H1 (cell line): ENCODE measurements around the gene PSMD5. TPM values are rescaled to one million over a fixed set of nuclear protein-coding genes. Genes with fewer than 3 reads are reported as not detected.

Experiments used
- CTCF ChIA-PET: fragments of 300-600 bp; sonication (Branson Sonifier 250); formaldehyde crosslinking; loops from one replicate; lab custom pipeline; 2021; ENCODE audit not compliant: partially characterized antibody; lab: Charles Lee
- POLR2A ChIA-PET: fragments of 300-600 bp; sonication (Branson Sonifier 250); formaldehyde crosslinking; loops from one replicate; lab custom pipeline; 2021; ENCODE audit warnings: inconsistent platforms; ENCODE audit not compliant: partially characterized antibody; lab: Charles Lee
- DNase-seq, 2 experiments: peaks; one replicate each; pipeline versions ENCODE4 v3.0.0 to v3.0.0-alpha.2; 2010 to 2022; ENCODE audit warnings: low spot score in 2 of 2, low read depth in 1 of 2, mixed read lengths in 1 of 2
- FAIRE-seq: peaks from 2 replicates; lab custom pipeline; 2011; peaks lifted over from hg19 to GRCh38; lab: Jason Lieb, UNC
- H2AFZ ChIP-seq: 2 replicates; pipeline ENCODE4 v1.8.1; 2012; ENCODE audit warnings: low read length, inconsistent platforms
- H2AK5ac ChIP-seq: 2 replicates; pipeline ENCODE4 v1.6.1; 2013; ENCODE audit warnings: low read depth, low read length
- H2BK120ac ChIP-seq: replicated peaks from 2 replicates; pipeline ENCODE3; 2013; ENCODE audit warnings: low read depth, low read length, inconsistent platforms
- H2BK12ac ChIP-seq: 2 replicates; pipeline ENCODE4 v1.6.1; 2013; ENCODE audit warnings: low read depth, low read length
- H2BK15ac ChIP-seq: 2 replicates; pipeline ENCODE4 v1.6.1; 2013; ENCODE audit warnings: low read length
- H2BK20ac ChIP-seq: 2 replicates; pipeline ENCODE4 v1.6.1; 2013; ENCODE audit warnings: low read length
- H2BK5ac ChIP-seq: 2 replicates; pipeline ENCODE4 v1.6.1; 2013; ENCODE audit warnings: low read depth, low read length
- H3K14ac ChIP-seq: 2 replicates; pipeline ENCODE4 v1.6.1; 2013; ENCODE audit warnings: inconsistent platforms; ENCODE audit not compliant: insufficient read length
- H3K18ac ChIP-seq: 2 replicates; pipeline ENCODE4 v1.6.1; 2013; ENCODE audit warnings: low read length; ENCODE audit errors: extremely low read depth
- H3K23ac ChIP-seq: 2 replicates; pipeline ENCODE4 v1.6.1; 2013; ENCODE audit warnings: inconsistent platforms; ENCODE audit not compliant: insufficient read length
- H3K23me2 ChIP-seq: 2 replicates; pipeline ENCODE4 v1.6.1; 2013; ENCODE audit warnings: low read depth, low read length
- H3K27ac ChIP-seq: 2 replicates; pipeline ENCODE4 v1.6.1; 2011; ENCODE audit warnings: low read depth, low read length, inconsistent platforms
- H3K27me3 ChIP-seq, 4 experiments: replicated peaks in 1 of 4; 1 replicate in 1 of 4; 2 replicates in 3 of 4; pipeline versions ENCODE4 v1.6.1 to v1.8.1; 2011 to 2013; ENCODE audit warnings: low read length in 3 of 4, mild to moderate bottlenecking in 3 of 4, inconsistent platforms in 2 of 4, mixed read lengths in 2 of 4, moderate library complexity in 1 of 4; ENCODE audit not compliant: control insufficient read depth in 3 of 4, insufficient read depth in 3 of 4; ENCODE audit errors: extremely low read depth in 1 of 4
- H3K36me3 ChIP-seq, 4 experiments: 2 replicates each; pipeline versions ENCODE4 v1.6.1 to v1.8.1; 2011 to 2013; ENCODE audit warnings: mild to moderate bottlenecking in 4 of 4, low read length in 3 of 4, moderate library complexity in 2 of 4, control low read depth in 1 of 4, inconsistent platforms in 1 of 4; ENCODE audit not compliant: insufficient read depth in 4 of 4, control insufficient read depth in 2 of 4
- H3K4ac ChIP-seq: replicated peaks from 2 replicates; pipeline ENCODE3; 2013; ENCODE audit warnings: low read length, low read depth, mixed read lengths, inconsistent platforms; ENCODE audit not compliant: insufficient read length
- H3K4me1 ChIP-seq, 4 experiments: replicated peaks in 1 of 4; 1 replicate in 1 of 4; 2 replicates in 3 of 4; pipeline versions ENCODE4 v1.6.1 to v1.8.1; 2011 to 2013; ENCODE audit warnings: low read length in 3 of 4, inconsistent platforms in 2 of 4, mixed read lengths in 1 of 4; ENCODE audit not compliant: insufficient read depth in 4 of 4, control insufficient read depth in 3 of 4
- H3K4me2 ChIP-seq, 2 experiments: 2 replicates each; pipeline versions ENCODE4 v1.6.1 to v1.8.1; 2011 to 2013; ENCODE audit warnings: low read depth in 2 of 2, low read length in 2 of 2, control low read depth in 1 of 2, inconsistent platforms in 1 of 2, mild to moderate bottlenecking in 1 of 2; ENCODE audit not compliant: insufficient read depth in 1 of 2
- H3K4me3 ChIP-seq, 4 experiments: fragments of 200-600, 300-600 bp in 1 of 4; sonication (generic), shearing (Covaris generic), sonication (Bioruptor Twin) in 1 of 4; 2 replicates each; pipeline versions ENCODE4 v1.5.1 to v1.8.1; 2011 to 2016; ENCODE audit warnings: low read length in 4 of 4, low read depth in 3 of 4, control low read depth in 2 of 4, inconsistent platforms in 2 of 4, mild to moderate bottlenecking in 2 of 4, mixed read lengths in 1 of 4, moderate library complexity in 1 of 4; ENCODE audit not compliant: insufficient read depth in 2 of 4; ENCODE audit errors: extremely low read depth in 1 of 4
- H3K56ac ChIP-seq: replicated peaks from 2 replicates; pipeline ENCODE3; 2013; ENCODE audit warnings: low read depth, mild to moderate bottlenecking, mixed read lengths, low read length, inconsistent platforms; ENCODE audit not compliant: insufficient read length
- H3K79me1 ChIP-seq: 2 replicates; pipeline ENCODE4 v1.6.1; 2013; ENCODE audit warnings: low read depth, low read length, control low read depth
- H3K79me2 ChIP-seq, 2 experiments: 2 replicates each; pipeline versions ENCODE4 v1.6.1 to v1.8.1; 2012 to 2013; ENCODE audit warnings: low read length in 2 of 2, mild to moderate bottlenecking in 2 of 2, inconsistent platforms in 1 of 2; ENCODE audit not compliant: insufficient read depth in 2 of 2, control insufficient read depth in 1 of 2
- H3K9ac ChIP-seq, 4 experiments: replicated peaks in 1 of 4; 1 replicate in 1 of 4; 2 replicates in 3 of 4; pipeline versions ENCODE4 v1.6.1 to v1.8.1; 2011 to 2013; ENCODE audit warnings: low read depth in 3 of 4, low read length in 3 of 4, control low read depth in 2 of 4, mild to moderate bottlenecking in 2 of 4, moderate library complexity in 2 of 4, inconsistent platforms in 1 of 4; ENCODE audit errors: extremely low read depth in 1 of 4
- H3K9me3 ChIP-seq, 2 experiments: 2 replicates each; pipeline versions ENCODE4 v1.6.1 to v1.8.1; 2012 to 2013; ENCODE audit warnings: mild to moderate bottlenecking in 2 of 2, moderate library complexity in 2 of 2, control low read depth in 1 of 2, inconsistent platforms in 1 of 2, low read depth in 1 of 2, low read length in 1 of 2, mixed read lengths in 1 of 2; ENCODE audit not compliant: insufficient read depth in 2 of 2
- H4K20me1 ChIP-seq, 2 experiments: replicated peaks in 1 of 2; 2 replicates each; pipeline versions ENCODE3 to v1.8.1; 2011 to 2013; ENCODE audit warnings: inconsistent platforms in 2 of 2, low read length in 2 of 2, mild to moderate bottlenecking in 1 of 2; ENCODE audit not compliant: insufficient read depth in 2 of 2, control insufficient read depth in 1 of 2
- H4K5ac ChIP-seq: 2 replicates; pipeline ENCODE4 v1.6.1; 2013; ENCODE audit warnings: low read length, low read depth, mixed read lengths, inconsistent platforms; ENCODE audit not compliant: insufficient read length
- H4K8ac ChIP-seq: 2 replicates; pipeline ENCODE4 v1.8.0; 2013; ENCODE audit warnings: mild to moderate bottlenecking, moderate library complexity, low read length, inconsistent platforms; ENCODE audit not compliant: insufficient read depth; ENCODE audit errors: extremely low read depth
- H4K91ac ChIP-seq: replicated peaks from 2 replicates; pipeline ENCODE3; 2013; ENCODE audit warnings: low read length, mixed read lengths, inconsistent platforms; ENCODE audit not compliant: insufficient read length
- CBX8 ChIP-seq: fragments of 300-800, 300-1000 bp; sonication (generic); IDR thresholded peaks from 2 replicates; pipeline ENCODE4 v1.7.1; 2016; ENCODE audit warnings: low read depth, low read length, borderline replicate concordance
- CHD2 ChIP-seq: IDR thresholded peaks from 2 replicates; pipeline ENCODE4 v1.6.1; 2012; ENCODE audit warnings: low read length, improper control_type of control experiment
- CTBP2 ChIP-seq: IDR thresholded peaks from 2 replicates; pipeline ENCODE4 v1.7.0; 2011; ENCODE audit warnings: borderline replicate concordance, mild to moderate bottlenecking, moderate library complexity, mixed read lengths, low read length; ENCODE audit not compliant: insufficient read depth, insufficient read length
- EZH2 ChIP-seq: fragments of 200-600 bp; sonication (generic); IDR thresholded peaks from 2 replicates; pipeline ENCODE4 v1.7.1; 2012; ENCODE audit warnings: low read depth, mild to moderate bottlenecking, moderate library complexity, low read length, inconsistent platforms; ENCODE audit not compliant: severe bottlenecking
- GABPA ChIP-seq: IDR thresholded peaks from 2 replicates; pipeline ENCODE4 v1.6.1; 2011; ENCODE audit warnings: mild to moderate bottlenecking, low read length, moderate library complexity, borderline replicate concordance; ENCODE audit not compliant: insufficient read depth
- MAX ChIP-seq: IDR thresholded peaks from 2 replicates; pipeline ENCODE4 v1.6.1; 2012; ENCODE audit warnings: inconsistent platforms
- PHF8 ChIP-seq: fragments of 200-600 bp; sonication (generic); conservative IDR thresholded peaks from 2 replicates; pipeline ENCODE4 v1.7.1; 2012; ENCODE audit warnings: low read depth, mild to moderate bottlenecking, inconsistent platforms, low read length, moderate library complexity
- POLR2A ChIP-seq, 2 experiments: IDR thresholded peaks; 1 replicate in 1 of 2; 2 replicates in 1 of 2; pipeline ENCODE4 v1.6.1; 2011; ENCODE audit warnings: low read depth in 2 of 2, low read length in 2 of 2, mild to moderate bottlenecking in 2 of 2; ENCODE audit errors: control extremely low read depth in 1 of 2
- RFX5 ChIP-seq: IDR thresholded peaks from 2 replicates; pipeline ENCODE4 v1.6.1; 2011; ENCODE audit warnings: low read depth, low read length, improper control_type of control experiment, borderline replicate concordance
- TBP ChIP-seq: IDR thresholded peaks from 2 replicates; pipeline ENCODE4 v1.6.1; 2011; ENCODE audit warnings: low read depth, low read length, improper control_type of control experiment
- USF2 ChIP-seq: IDR thresholded peaks from 2 replicates; pipeline ENCODE4 v1.6.1; 2011; ENCODE audit warnings: low read length, improper control_type of control experiment
- YY1 ChIP-seq: IDR thresholded peaks from 2 replicates; pipeline ENCODE4 v1.6.1; 2011; ENCODE audit warnings: low read depth, mild to moderate bottlenecking, low read length
- ZNF274 ChIP-seq: IDR thresholded peaks from 2 replicates; pipeline ENCODE4 v1.7.0; 2012; ENCODE audit warnings: low read length, borderline replicate concordance; ENCODE audit errors: extremely low read depth
- WGBS, 2 experiments: shearing (Covaris generic) in 1 of 2; methylation state at CpG; one replicate each; pipeline versions ENCODE4 v1.1.6 to v1.1.7; 2013 to 2015; ENCODE audit warnings: low lambda C conversion rate in 2 of 2, mixed read lengths in 2 of 2, inconsistent platforms in 1 of 2, low coverage in 1 of 2, missing lambda C conversion rate in 1 of 2; ENCODE audit not compliant: insufficient replicate concordance in 2 of 2, insufficient coverage in 1 of 2, insufficient read length in 1 of 2; ENCODE audit errors: extremely low coverage in 1 of 2, missing lambda C conversion rate in 1 of 2; 5-methylcytosine and 5-hydroxymethylcytosine counted together
- polyA plus RNA-seq, 7 experiments: library from polyadenylated mRNA; depleted of rRNA in 3 of 7; stranded (reverse) in 5 of 7; unstranded in 2 of 7; fragments of >200 nt in 5 of 7; fragments of 200-250 nt in 2 of 7; gene quantifications; 1 replicate in 5 of 7; 2 replicates in 1 of 7; 4 replicates in 1 of 7; pipeline versions ENCODE4 v1.2.1 to v1.2.3, GENCODE V29; 2011 to 2013; ENCODE audit warnings: missing spikeins in 2 of 7, mixed read lengths in 2 of 7
- total RNA-seq: library from RNA; stranded (reverse); fragmentation: NEBNext Ultra II Directional; extraction: Animal tissue kit (Norgen Biotek cat#: 25700); gene quantifications from 2 replicates; pipeline ENCODE4 v1.2.1, GENCODE V29; 2021

Gene PSMD5
- total and polyA plus RNA-seq, 2 of the 8 experiments (the other 6 are each of a cell fraction or from before 2014, with no cell fraction given): 19.2 to 30.5 TPM

GRCh38 chr9:120856700-120857099 is 14.0 kb upstream of the PSMD5 start:
- no peak overlapping the region for H2BK20ac ChIP-seq
- no peaks in the 10 kb centered on the region for H3K79me1 ChIP-seq
- peaks cover 0 to 24% (median 5%) of the 10 kb centered on the region in 4 experiments; a peak in 4 of 8 replicates for H3K36me3 ChIP-seq
- CTCF ChIA-PET: interaction anchor here (1.1 to 8.5 kb wide), 7 partner anchors 8 to 80 kb away, joined by 3 to 70 read pairs (median 3); no protein-coding TSS in a partner anchor
- FAIRE-seq (no peak), DNase-seq (no peak)
- H3K27ac ChIP-seq: no peak overlapping the region
- H2BK12ac ChIP-seq: no peak overlapping the region
- H2AFZ ChIP-seq: no peak overlapping the region
- no peaks in the 10 kb centered on the region for H3K23me2 ChIP-seq
- H3K79me2 ChIP-seq: no peaks in the 10 kb centered on the region
- H3K4me1 ChIP-seq: peaks cover 0 to 12% (median 8%) of the 10 kb centered on the region in 4 experiments; a peak in 6 of 7 replicates
- no peak overlapping the region for H2BK120ac ChIP-seq
- POLR2A ChIA-PET: interaction anchor here (0.8 to 11.0 kb wide), 4 partner anchors 10 to 127 kb away, joined by 3 to 61 read pairs (median 6); no protein-coding TSS in a partner anchor
- no peak overlapping the region for H3K23ac ChIP-seq
- H3K56ac ChIP-seq: no peak overlapping the region
- 74% methylated on average over 4 of the region's 4 CpGs; no CpG with 5 or more reads in 1 of the 2 experiments for WGBS, 2 experiments
- H3K27me3 ChIP-seq: no peaks in the 10 kb centered on the region
- H4K91ac ChIP-seq: no peak overlapping the region
- no peak overlapping the region for H3K4me2 ChIP-seq
- no peak overlapping the region for H3K18ac ChIP-seq
- no peak overlapping the region for H4K5ac ChIP-seq
- no peak overlapping the region for H3K9ac ChIP-seq
- H2BK5ac ChIP-seq: no peak overlapping the region; the same call in 1 of the 2 replicates
- H3K9me3 ChIP-seq: no peaks in the 10 kb centered on the region
- no peak overlapping the region for H2BK15ac ChIP-seq
- H3K14ac ChIP-seq: no peak overlapping the region
- H4K8ac ChIP-seq: no peak overlapping the region; the same call in 1 of the 2 replicates
- no peak overlapping the region for H2AK5ac ChIP-seq
- no peaks in the 10 kb centered on the region for H4K20me1 ChIP-seq
- H3K4ac ChIP-seq: no peak overlapping the region
- H3K4me3 ChIP-seq: no peak overlapping the region
- no peak for TF ChIP-seq CTBP2
- no peak for TF ChIP-seq GABPA
- TF ChIP-seq RFX5: no peak
- TF ChIP-seq CBX8: no peak
- no peak for TF ChIP-seq ZNF274
- no peak for TF ChIP-seq CHD2
- no peak for TF ChIP-seq USF2
- no peak for TF ChIP-seq MAX
- no peak for TF ChIP-seq TBP
- TF ChIP-seq POLR2A (IDR thresholded peaks at IDR 0.05; ENCODE audit: control extremely low read depth in 1 of 2, low read depth in 2 of 2, low read length in 2 of 2): no peak
- TF ChIP-seq YY1: no peak
- TF ChIP-seq PHF8: no peak
- TF ChIP-seq EZH2: no peak
